Measurements from ENCODE around the gene EDN1. TPM values are rescaled to one million over a fixed set of nuclear protein-coding genes. Genes with fewer than 3 reads are reported as not detected.
"Not testable (repeated sequence)": the region's sequence is repeated elsewhere in the genome, so short reads cannot be mapped to it uniquely, and the experiment has no call there.

Gene EDN1
- total RNA-seq, 1 donor from 2014 or later: 63.0 TPM

DNA sequence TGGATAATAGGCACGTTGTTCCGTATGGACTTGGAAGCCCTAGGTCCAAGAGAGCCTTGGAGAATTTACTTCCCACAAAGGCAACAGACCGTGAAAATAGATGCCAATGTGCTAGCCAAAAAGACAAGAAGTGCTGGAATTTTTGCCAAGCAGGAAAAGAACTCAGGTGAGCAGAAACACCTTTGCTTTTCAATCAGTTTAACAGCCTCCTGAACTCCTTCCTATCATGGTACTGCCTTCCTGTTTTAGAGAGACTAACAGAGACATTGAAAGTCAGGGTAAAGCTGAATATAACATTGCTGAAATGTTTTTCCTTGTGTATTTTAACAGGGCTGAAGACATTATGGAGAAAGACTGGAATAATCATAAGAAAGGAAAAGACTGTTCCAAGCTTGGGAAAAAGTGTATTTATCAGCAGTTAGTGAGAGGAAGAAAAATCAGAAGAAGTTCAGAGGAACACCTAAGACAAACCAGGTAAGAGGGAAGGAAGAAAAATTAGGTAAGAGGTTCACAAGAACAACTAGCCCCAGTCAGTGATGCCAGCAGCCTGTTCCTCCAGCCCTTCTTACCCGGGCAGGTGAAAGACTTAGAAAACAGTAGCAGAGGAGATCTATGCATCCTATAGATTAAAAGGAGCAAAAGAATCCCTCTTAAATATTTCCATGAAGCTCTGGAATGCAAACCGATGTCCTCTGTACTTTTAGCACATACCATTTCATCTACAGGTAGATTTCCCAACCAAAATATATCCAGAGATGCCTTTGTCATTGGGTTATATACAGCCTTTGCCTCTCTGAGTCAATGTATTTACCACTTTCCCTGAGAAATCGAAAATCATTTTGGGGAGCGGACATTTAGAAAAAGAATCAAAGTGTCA, 4.0 kb downstream of the EDN1 start:
- peak in 1 of 2 donors; percentile 7 for DNase-seq (ENCODE audit: low read depth in 2 of 2)

DNA sequence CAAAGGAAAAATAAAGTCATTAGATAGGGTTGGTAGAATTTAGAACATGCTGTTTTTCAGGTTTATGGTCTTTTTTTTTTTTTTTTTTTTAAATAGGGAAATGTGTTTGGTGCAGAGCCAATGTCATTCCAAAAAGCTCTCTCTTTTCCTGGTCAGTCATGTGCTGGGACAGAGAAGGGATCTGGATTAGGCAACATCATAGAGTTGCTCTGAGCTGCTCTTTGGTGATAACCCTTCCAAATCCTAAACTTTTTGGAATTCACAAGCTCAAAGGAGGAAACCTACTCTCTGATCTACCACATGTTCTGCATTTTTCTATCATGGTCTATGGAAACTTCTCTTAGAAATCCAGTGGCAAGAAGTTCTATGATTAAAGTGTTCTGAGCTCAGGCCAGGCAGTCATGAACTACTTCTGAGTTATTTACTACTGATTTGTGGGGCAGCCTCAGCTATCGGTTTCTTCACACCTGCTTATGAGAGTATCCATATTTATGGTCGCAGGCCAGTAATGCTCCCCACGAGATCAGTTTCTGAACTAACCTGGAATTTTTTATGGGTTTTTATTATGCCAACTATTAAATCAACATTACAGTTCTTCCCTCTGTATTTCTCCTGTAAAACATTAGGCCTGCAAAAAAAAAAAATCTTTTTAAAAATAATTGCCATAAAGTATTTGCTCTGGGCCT, 4.8 kb downstream of the EDN1 start:
- peak; percentile 23 to 60 for DNase-seq (ENCODE audit: low read depth in 2 of 2)

DNA sequence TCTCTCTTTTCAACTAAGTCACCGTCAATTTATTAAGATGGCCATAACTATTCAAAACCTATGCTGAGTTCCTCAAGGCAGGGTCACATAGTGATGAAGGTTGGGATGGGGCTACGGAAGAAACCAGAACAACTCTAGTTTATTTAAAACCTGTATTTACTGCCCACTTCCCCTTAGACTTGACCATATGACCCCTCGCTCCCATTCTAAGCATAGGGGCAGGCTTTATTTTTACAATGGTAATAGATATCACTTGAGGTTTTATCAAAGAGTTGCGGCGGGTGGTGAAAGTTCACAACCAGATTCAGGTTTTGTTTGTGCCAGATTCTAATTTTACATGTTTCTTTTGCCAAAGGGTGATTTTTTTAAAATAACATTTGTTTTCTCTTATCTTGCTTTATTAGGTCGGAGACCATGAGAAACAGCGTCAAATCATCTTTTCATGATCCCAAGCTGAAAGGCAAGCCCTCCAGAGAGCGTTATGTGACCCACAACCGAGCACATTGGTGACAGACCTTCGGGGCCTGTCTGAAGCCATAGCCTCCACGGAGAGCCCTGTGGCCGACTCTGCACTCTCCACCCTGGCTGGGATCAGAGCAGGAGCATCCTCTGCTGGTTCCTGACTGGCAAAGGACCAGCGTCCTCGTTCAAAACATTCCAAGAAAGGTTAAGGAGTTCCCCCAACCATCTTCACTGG, 5.5 kb downstream of the EDN1 start:
- peak in 1 of 2 donors; percentile 8 for DNase-seq (ENCODE audit: low read depth in 2 of 2)

DNA sequence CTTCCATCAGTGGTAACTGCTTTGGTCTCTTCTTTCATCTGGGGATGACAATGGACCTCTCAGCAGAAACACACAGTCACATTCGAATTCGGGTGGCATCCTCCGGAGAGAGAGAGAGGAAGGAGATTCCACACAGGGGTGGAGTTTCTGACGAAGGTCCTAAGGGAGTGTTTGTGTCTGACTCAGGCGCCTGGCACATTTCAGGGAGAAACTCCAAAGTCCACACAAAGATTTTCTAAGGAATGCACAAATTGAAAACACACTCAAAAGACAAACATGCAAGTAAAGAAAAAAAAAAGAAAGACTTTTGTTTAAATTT, 6.1 kb downstream of the EDN1 start:
- DNase-seq (ENCODE audit: low read depth in 2 of 2): peak in 1 of 2 donors; percentile 51

DNA sequence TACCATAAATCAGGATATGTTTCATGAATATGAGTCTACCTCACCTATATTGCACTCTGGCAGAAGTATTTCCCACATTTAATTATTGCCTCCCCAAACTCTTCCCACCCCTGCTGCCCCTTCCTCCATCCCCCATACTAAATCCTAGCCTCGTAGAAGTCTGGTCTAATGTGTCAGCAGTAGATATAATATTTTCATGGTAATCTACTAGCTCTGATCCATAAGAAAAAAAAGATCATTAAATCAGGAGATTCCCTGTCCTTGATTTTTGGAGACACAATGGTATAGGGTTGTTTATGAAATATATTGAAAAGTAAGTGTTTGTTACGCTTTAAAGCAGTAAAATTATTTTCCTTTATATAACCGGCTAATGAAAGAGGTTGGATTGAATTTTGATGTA, 6.4 kb downstream of the EDN1 start:
- no peak for DNase-seq (ENCODE audit: low read depth in 2 of 2)

DNA sequence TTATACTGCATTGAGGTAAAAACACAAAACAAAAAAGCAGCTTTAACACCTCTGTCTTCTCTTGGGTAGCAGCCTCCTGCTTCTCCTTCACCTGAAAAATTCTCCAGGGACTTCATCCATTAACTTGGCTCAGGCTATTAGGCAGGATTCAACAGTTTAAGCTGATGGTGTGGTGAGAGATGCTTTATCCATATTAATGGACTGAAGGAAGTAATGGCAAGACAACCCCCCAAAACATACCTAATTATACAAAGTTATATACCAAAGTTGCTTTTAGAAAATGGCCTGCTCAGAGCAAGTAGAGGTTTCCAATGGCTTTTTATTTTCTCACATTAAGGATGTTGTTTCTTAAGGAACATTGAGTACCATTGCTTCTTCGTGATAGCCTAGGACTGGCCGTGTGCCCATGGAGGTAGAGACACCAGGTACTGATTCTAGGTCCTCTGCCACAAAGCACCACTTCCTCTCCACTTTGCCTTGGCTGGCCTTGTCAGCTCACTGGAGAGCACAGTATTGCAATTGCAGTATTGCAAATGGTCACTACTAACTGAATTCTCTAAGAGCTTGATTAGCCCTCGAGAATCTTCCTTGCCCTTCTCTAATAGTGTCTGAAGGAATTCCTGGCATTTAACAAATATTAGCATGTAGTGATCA, 7.3 kb downstream of the EDN1 start:
- peak in 1 of 2 donors; percentile 65 for DNase-seq (ENCODE audit: low read depth in 2 of 2)

DNA sequence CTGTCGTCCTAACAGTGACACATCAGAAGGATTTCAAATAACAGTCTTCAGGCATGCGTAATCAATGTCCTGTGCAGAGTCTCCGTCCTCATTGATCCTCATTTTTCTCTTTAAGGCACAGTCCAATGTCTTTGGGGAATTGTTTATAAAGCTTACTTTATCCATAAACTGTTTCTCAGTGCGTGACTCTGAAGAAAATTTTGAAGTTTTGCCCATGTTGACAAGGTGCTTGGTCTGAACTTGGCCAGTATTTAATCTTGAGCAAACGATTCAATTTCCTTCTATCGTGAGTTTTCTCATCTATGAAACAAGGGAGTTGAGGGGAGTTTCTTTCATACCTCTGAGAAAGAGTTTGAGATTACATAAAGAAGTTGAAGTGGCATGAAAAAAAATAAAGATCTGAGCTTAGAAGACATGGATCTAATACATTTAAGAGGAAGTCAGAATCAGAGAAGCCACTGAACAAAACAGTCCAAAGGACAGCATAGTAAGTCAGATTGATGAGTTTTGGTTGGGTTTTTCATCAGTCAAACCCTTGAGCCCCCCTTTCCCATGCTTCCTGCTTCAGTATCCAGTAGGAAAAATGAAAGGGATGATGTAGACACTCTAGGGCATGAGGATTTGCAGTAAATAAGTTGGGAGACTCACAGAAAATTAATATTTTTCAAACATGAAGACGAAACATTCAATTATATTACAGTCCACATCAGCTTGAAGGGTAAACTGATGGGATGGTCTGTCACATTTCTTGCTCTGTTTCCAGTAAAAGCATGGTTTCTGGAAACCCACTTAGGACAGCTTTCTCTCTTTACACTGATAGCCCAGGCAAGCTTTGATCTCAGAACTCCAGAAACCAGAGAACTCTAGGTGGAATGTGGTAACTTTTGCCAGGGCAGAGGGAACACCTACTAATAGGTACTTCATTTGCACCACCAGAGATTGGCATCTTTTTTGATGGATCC, 8.1 kb downstream of the EDN1 start:
- peak; percentile 71 to 74 for DNase-seq (ENCODE audit: low read depth in 2 of 2)

DNA sequence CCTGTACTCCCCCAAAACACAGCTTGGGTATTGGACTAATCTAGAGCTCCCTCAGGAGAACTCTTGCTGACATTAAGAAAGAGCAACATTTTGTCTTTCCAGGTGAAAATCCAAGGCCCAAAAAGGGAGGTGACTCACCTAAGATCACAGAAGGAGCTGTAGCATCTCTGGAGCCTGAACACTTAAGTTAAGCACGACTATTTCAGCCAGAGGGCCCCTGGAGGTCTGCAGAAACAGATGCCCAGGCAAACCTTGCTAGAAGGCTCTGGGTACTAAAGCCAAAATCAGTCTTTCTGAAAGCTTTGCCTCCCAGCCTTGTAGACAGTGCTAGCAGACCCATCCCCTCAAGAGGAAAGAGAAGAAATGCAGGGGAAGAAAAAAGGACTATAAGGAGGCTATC, 8.8 kb downstream of the EDN1 start:
- DNase-seq (ENCODE audit: low read depth in 2 of 2): peak in 1 of 2 donors; percentile 53

DNA sequence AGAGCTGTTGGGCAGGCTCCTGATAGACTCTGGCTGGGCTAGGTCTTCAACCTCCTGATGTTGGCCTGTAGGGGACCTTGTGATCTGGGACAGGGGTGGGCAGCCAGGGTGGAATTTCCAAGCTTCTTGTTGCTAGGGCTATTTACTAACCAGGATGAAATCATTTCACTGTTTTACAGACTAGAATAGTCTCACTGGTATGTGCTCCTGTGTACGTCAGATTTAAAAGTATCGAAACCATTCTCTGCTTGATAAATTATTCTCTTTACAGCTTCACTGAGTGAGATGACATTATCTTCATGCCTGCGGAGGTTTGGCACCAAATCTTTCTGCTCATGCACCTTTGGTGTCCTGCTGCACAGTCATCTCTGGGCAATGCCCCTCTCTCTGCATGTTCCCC, 10.9 kb downstream of the EDN1 start:
- peak in 1 of 2 donors; percentile 22 for DNase-seq (ENCODE audit: low read depth in 2 of 2)

DNA sequence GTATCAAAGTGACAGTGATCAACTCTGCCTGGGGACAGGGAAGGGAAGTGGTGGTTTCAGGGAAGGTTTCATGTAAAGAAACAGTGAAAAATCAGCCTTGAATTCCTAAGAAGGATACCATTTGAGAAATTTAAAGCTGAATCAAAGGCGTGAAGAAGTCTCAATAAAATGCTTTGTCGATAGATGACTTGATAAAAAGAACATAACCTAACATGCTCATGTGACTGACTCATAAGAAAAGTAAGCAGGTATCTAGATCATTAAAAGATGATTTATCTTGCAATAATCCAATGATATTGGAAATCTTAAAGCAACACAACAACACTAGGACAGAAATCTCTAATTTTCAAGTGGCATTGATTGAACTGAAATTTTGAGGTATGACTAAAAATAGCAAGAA, 14.3 kb downstream of the EDN1 start:
- no peak for DNase-seq (ENCODE audit: low read depth in 2 of 2)

DNA sequence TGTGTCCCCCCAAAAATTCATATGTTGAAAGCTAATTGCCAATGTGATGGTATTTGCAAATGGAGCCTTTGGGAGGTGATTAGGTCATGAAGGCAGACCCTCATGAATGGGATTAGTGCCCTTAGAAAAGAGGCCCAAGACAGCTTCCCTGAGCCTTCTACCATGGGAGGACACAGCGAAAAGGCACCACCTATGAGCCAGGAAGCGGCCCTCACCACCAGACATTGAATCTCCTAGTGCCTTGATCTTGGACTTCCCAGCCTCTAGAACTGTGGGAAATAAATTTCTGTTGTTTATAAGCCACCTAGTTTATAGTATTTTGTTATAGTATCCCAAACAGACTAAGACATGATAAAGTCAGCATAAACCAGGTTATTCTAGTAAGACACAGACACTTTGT, 18.9 kb downstream of the EDN1 start:
- DNase-seq (ENCODE audit: low read depth in 2 of 2): no peak

DNA sequence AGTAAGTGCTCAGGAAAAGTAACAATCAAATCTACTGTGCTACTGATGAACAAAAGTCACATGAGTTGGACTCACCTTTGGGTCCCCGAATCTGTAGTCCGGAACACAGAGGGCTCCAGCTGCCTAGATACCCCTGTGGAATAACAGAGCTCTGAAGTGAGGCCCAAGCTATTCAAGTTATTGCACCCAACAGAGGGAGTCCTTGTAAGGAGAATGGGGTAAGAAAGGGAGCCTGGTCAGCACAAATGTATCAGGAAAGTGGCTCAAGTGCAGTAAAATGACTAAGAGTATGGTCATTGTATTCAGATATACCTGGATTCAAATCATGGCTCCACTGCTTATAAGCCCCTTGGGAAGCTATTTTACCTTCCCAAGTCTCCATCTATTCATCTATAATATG, 20.9 kb downstream of the EDN1 start:
- peak in 1 of 2 donors; percentile 39 for DNase-seq (ENCODE audit: low read depth in 2 of 2)

DNA sequence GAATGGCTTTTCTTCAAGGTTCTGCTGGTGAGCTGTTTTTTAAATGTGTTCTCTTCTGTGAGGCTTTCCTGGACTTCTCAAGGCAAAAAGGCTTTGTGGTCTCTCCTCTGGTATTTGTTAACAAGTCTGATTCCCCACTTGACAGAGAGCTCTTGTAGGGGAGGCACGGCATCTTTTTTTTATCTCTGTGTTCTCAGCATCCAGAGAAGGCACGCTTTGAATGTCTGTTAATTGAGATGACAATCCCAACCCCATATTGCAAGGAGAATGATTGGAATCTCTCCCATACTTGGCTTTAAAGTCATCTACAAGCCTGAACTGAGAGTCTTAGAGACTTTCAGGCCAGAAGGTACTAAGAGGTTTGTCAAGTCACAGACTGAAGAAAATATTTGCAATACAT, 22.6 kb downstream of the EDN1 start:
- no peak for DNase-seq (ENCODE audit: low read depth in 2 of 2)

DNA sequence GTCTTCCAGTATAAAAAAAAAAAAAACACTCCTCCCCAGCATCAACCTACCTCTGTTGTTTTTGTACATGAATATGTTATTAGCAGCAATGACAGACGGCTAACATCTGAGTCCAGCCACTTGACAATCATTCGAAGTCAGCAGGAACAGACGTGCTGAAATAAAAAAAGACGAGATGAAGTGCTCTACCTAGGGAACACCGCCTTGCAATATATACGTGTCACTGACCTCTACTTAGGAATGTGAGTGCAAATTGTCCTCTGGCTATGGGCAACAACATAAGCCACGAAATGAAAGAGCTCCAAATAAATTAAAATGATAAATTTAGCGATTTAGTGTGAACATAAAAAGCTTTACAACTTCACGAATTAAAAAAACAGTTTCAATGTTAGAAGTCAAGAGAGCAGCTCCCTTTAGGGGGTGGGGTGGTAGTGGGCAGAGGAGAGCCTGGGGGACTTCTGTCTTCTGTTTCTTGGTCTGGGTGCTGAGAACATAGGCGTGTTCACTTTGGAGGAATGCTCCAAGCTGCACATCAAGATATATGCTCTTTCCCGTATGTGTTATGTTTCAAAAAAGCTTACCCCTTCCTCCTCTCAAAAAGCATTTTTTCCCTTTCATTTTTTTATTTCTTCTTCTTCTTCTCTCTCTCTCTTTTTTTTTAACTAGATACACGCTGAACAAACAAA, 23.3 kb downstream of the EDN1 start:
- DNase-seq (ENCODE audit: low read depth in 2 of 2): no peak

DNA sequence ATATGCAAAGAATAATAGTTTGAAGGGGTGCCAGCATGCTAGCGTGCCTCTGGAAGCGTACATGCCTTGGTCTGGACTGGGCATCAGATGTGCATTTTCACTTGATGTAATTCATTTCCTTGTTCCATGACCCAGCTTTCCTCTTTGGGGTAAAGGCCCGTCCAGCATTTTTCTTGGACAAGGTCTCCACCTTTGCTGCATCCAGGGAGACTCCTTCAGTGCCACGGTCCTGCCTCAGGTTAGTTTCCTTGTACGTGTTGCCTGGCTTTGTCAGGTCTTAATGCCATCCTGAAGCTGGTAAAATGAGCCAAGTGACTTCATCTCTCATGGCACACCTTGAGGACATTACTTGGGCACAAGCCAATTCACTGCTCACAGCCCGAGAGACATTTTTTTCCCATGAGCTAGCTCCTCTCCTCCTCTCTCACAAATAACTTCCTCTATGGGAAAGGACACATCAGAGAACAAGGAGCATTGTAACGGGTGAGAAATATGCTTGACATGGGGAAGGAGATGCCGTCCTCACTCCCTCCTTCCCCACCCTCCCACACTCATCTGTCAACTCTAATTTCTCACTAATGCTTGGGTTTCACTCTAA, 23.9 kb downstream of the EDN1 start:
- peak in 1 of 2 donors; percentile 74 for DNase-seq (ENCODE audit: low read depth in 2 of 2)

DNA sequence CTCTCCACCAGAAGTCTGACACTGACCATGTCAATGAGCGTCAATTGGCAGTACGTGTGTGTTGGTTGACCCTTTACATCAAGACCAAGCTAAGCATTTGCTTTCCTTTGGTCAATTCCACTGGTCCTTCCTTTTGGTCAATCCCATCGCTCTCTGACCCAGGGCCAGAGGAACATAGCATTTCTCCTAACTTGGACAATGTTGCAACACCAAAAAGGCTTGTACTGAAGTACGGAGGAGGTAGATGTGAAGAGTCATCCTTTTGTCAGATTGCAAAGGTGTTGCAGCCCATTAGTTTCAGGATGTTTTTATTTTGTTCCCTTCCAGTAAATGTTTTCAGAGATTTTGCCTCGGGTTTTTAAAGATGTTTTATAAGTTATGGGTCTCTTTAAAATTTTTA, 24.6 kb downstream of the EDN1 start:
- DNase-seq (ENCODE audit: low read depth in 2 of 2): no peak

DNA sequence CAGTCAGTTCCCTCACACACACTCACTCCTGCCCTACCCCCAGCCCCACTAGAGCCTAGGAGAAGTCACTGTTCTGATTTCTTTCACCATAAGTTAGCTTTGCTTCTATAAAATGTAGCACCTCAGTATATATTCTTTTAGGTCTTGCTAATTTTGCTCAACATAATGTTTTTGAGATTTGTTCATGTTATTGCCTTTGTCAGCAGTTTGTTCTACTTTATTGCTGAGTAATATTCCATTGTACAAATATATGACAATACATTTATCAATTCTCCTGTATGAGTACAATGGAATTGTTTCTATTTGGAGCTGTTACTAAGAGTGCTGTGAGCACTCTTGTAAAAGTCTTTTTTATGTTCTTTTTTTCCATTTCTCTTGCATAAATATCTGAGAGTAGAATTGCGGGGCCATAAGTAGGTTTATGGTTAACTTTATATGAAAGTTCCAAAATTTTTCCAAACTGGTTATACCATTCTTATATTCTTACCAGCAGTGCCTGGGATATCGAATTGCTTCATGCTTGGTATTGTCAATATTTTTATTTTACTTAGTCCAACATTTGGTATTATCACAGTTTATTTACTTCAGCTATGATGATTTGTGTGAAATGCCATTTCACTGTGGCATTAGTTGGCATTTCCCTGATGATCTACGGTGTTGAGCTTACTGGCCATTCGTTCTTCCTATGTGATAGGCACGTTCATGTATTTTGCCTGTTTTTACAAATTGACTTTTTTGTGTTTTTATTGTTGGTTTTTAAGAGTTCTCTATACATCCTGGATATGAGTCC, 25.3 kb downstream of the EDN1 start:
- DNase-seq (ENCODE audit: low read depth in 2 of 2): no peak

DNA sequence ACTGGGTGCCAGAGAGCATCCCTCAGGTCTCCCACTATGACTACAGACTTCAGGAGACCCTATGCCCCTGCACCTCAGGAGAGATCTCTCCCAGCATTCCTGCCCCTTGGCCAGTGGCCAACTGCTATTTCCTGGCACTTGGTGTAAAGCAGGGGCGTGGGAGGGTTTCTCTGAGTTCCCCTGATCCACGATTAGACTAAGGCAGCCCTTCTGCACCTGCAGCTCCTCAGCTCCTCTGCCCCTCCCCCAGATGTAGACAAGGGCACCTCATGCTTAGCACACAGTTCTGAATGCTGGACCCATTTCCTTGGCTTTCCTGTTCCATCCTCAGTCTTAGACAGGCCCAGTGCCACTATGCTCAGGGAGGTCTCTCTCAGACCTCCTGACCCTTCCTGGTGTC, 28.6 kb downstream of the EDN1 start:
- no peak for DNase-seq (ENCODE audit: low read depth in 2 of 2)

DNA sequence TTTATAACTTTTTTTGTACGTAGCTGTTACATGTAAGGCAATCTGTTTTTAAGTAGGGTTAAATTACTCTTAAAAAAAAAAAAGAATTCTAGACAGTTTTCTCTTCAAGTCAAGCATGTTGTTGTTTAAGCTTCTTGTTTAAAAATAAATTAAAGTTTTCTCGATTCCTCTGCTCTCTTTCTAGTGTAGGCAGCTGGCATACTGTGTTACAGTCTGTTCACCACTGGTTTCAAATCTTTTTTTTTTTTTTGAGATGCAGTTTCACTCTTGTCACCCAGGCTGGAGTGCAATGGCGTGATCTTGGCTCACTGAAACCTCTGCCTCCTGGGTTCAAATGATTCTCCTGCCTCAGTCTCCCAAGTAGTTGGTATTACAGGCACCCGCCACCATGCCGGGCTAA, 29.9 kb downstream of the EDN1 start:
- DNase-seq (ENCODE audit: low read depth in 2 of 2): not testable (repeated sequence)
